HepG2 (cell line): Measurements from ENCODE around the gene ELAVL3. TPM values are rescaled to one million over a fixed set of nuclear protein-coding genes. Genes with fewer than 3 reads are reported as not detected.
"Not testable (repeated sequence)": the region's sequence is repeated elsewhere in the genome, so short reads cannot be mapped to it uniquely, and the experiment has no call there.

Experiments used
- ATAC-seq: fragments of 200-7000 bp; cut with Tn5 transposase; 3 replicates; pipeline ENCODE4 v1.9.1; 2020; ENCODE audit warnings: mild to moderate bottlenecking, moderate library complexity
- BruUV-seq: library from RNA; stranded (reverse); fragments of 400-500 nt; replicated peaks from 2 replicates; lab custom pipeline; 2021; lab: Mats Ljungman, UMichigan
- CTCF ChIA-PET: fragments of 300-600 bp; formaldehyde crosslinking; extraction: SDS; loops from one replicate; lab custom pipeline; 2021; ENCODE audit warnings: low total read pairs, inconsistent platforms, low intra/inter-chr PET ratio; lab: Yijun Ruan, JAX
- POLR2A ChIA-PET: fragments of 350-600 bp; sonication (Branson Sonifier 250); formaldehyde crosslinking; loops from one replicate; lab custom pipeline; 2020; ENCODE audit warnings: antibody characterized with exemption, inconsistent platforms; lab: Yijun Ruan, JAX
- DNase-seq: peaks from one replicate; pipeline ENCODE4 v3.0.0-alpha.2; 2015; ENCODE audit warnings: low spot score
- FAIRE-seq: peaks from 3 replicates; lab custom pipeline; 2011; peaks lifted over from hg19 to GRCh38; lab: Jason Lieb, UNC
- H2AFZ ChIP-seq: one replicate; pipeline ENCODE4 v1.6.1; 2011; ENCODE audit warnings: low read length, inconsistent platforms
- H3K27ac ChIP-seq: fragments of 300-600 bp; 3 replicates; pipeline ENCODE4 v1.8.0; 2011; ENCODE audit warnings: mixed run types, mild to moderate bottlenecking, mixed read lengths, low read length, inconsistent platforms; ENCODE audit not compliant: insufficient read depth; ENCODE audit errors: extremely low read length
- H3K27me3 ChIP-seq, 2 experiments: fragments of 200-600 bp in 1 of 2; 2 replicates in 1 of 2; 3 replicates in 1 of 2; pipeline versions ENCODE4 v1.6.0 to v1.8.0; 2011; ENCODE audit warnings: low read length in 2 of 2, mild to moderate bottlenecking in 2 of 2, moderate library complexity in 2 of 2, inconsistent platforms in 1 of 2; ENCODE audit not compliant: insufficient read depth in 2 of 2, control insufficient read depth in 1 of 2
- H3K36me3 ChIP-seq, 2 experiments: fragments of 200-600 bp in 1 of 2; replicated peaks in 1 of 2; 2 replicates in 1 of 2; 3 replicates in 1 of 2; pipeline versions ENCODE4 v1.5.1 to v1.8.0; 2011; ENCODE audit warnings: low read length in 2 of 2, inconsistent platforms in 1 of 2; ENCODE audit not compliant: insufficient read depth in 2 of 2, control insufficient read depth in 1 of 2
- H3K4me1 ChIP-seq: 2 replicates; pipeline ENCODE4 v1.5.1; 2012; ENCODE audit warnings: low read length, inconsistent platforms; ENCODE audit not compliant: insufficient read depth
- H3K4me2 ChIP-seq: 2 replicates; pipeline ENCODE4 v1.6.0; 2011; ENCODE audit warnings: low read depth, low read length, inconsistent platforms
- H3K4me3 ChIP-seq, 3 experiments: fragments of 200-600 bp in 1 of 3; sonication (generic), shearing (Covaris generic) in 1 of 3; replicated peaks in 1 of 3; 2 replicates each; pipeline ENCODE4 v1.5.1; 2011 to 2016; ENCODE audit warnings: low read length in 3 of 3, inconsistent platforms in 2 of 3, low read depth in 2 of 3, mild to moderate bottlenecking in 2 of 3, control low read depth in 1 of 3, mixed read lengths in 1 of 3; ENCODE audit not compliant: insufficient read depth in 1 of 3
- H3K79me2 ChIP-seq: one replicate; pipeline ENCODE4 v1.6.1; 2011; ENCODE audit warnings: low read length, inconsistent platforms; ENCODE audit not compliant: insufficient read depth
- H3K9ac ChIP-seq: 2 replicates; pipeline ENCODE4 v1.6.0; 2011; ENCODE audit warnings: mild to moderate bottlenecking, low read depth, low read length, inconsistent platforms; ENCODE audit not compliant: insufficient read depth
- H3K9me3 ChIP-seq: 2 replicates; pipeline ENCODE4 v1.5.1; 2012; ENCODE audit warnings: mild to moderate bottlenecking, low read length
- H4K20me1 ChIP-seq: 2 replicates; pipeline ENCODE4 v1.6.0; 2011; ENCODE audit warnings: inconsistent platforms, mild to moderate bottlenecking, low read length, moderate library complexity; ENCODE audit not compliant: insufficient read depth
- ARNT2 ChIP-seq: sonication (generic); formaldehyde crosslinking; IDR thresholded peaks from 2 replicates; pipeline ENCODE4 v1.8.0; 2022; ENCODE audit warnings: mild to moderate bottlenecking, low read depth, missing genetic modification reagents, moderate library complexity
- FOXK1 ChIP-seq: sonication (generic); formaldehyde crosslinking; IDR thresholded peaks from 2 replicates; pipeline ENCODE4 v1.4.0; 2020; ENCODE audit warnings: low read depth, missing genetic modification reagents, borderline replicate concordance
- MIER2 ChIP-seq: IDR thresholded peaks from 2 replicates; pipeline ENCODE4 v1.6.1; 2016; ENCODE audit warnings: missing biosample characterization, missing genetic modification reagents
- TIGD3 ChIP-seq: sonication (generic); formaldehyde crosslinking; IDR thresholded peaks from 2 replicates; pipeline ENCODE4 v1.5.1; 2020; ENCODE audit warnings: mild to moderate bottlenecking, missing genetic modification reagents, borderline replicate concordance
- YEATS4 ChIP-seq: sonication (generic); formaldehyde crosslinking; IDR thresholded peaks from 2 replicates; pipeline ENCODE4 v1.4.0; 2020; ENCODE audit warnings: missing genetic modification reagents, borderline replicate concordance
- ZNF790 ChIP-seq: sonication (generic); formaldehyde crosslinking; IDR thresholded peaks from 2 replicates; pipeline ENCODE4 v1.8.0; 2022; ENCODE audit warnings: missing genetic modification reagents, mild to moderate bottlenecking, borderline replicate concordance
- ZNF800 ChIP-seq: sonication (generic); formaldehyde crosslinking; IDR thresholded peaks from 2 replicates; pipeline ENCODE4 v1.4.0; 2020; ENCODE audit warnings: missing genetic modification reagents
- WGBS: methylation state at CpG from one replicate; pipeline ENCODE4 v1.1.6; 2017; ENCODE audit warnings: low lambda C conversion rate; 5-methylcytosine and 5-hydroxymethylcytosine counted together
- in situ Hi-C: cut with HindIII; loops from 2 replicates; pipeline ENCODE4 v1.10.0; 2017; ENCODE audit warnings: low pct_unique_long_range_greater_than_20kb; ENCODE audit not compliant: extremely low pct_ligation_motif_present
- intact Hi-C: fragments of 100-400 bp; cut with micrococcal nuclease; formaldehyde crosslinking; loops from one replicate; pipeline ENCODE4 v1.10.0; 2022; ENCODE audit not compliant: unreplicated experiment
- polyA plus RNA-seq, 8 experiments: library from polyadenylated mRNA; depleted of rRNA in 3 of 8; stranded (reverse) in 7 of 8; unstranded in 1 of 8; fragments of >200 nt; fragmentation: Illumina TruSeq in 4 of 8; extraction: Trizol in 4 of 8; gene quantifications; 2 replicates each; pipeline versions ENCODE4 v1.2.1 to v1.2.3, GENCODE V29; 2011 to 2016; ENCODE audit warnings: low read depth in 4 of 8, missing spikeins in 1 of 8, mixed read lengths in 1 of 8; ENCODE audit not compliant: insufficient read depth in 1 of 8
- total RNA-seq, 5 experiments: library from RNA; depleted of rRNA; stranded (reverse); fragments of >200 nt; fragmentation: Illumina TruSeq; extraction: Trizol; gene quantifications; 2 replicates each; pipeline ENCODE4 v1.2.3, GENCODE V29; 2016; ENCODE audit warnings: low read depth in 1 of 5

The ELAVL3 gene
- total and polyA plus RNA-seq, 2 of the 13 experiments (the other 11 are each of a cell fraction or from before 2014, with no cell fraction given): 0.03 TPM; not detected in 1

GRCh38 chr19:11468266-11468845 is 12.5 kb downstream of the ELAVL3 start:
- in situ Hi-C loops, H4K20me1 ChIP-seq, H3K36me3 ChIP-seq, H3K4me1 ChIP-seq, FAIRE-seq, H3K27ac ChIP-seq, BruUV-seq, H3K4me2 ChIP-seq, intact Hi-C loops, H3K9ac ChIP-seq, H2AFZ ChIP-seq, ATAC-seq, CTCF ChIA-PET, POLR2A ChIA-PET, H3K4me3 ChIP-seq, H3K9me3 ChIP-seq, H3K27me3 ChIP-seq, H3K79me2 ChIP-seq, DNase-seq: not testable (repeated sequence)
- 17% methylated on average over 8 of the region's 8 CpGs for WGBS

GRCh38 chr19:11465600-11465999 is 15.2 kb downstream of the ELAVL3 start:
- TF ChIP-seq ZNF790 (CRISPR knock-in tag) (no peak), ZNF800 (CRISPR knock-in tag) (no peak), ARNT2 (CRISPR knock-in tag) (no peak), TIGD3 (CRISPR knock-in tag) (no peak), FOXK1 (CRISPR knock-in tag) (no peak), YEATS4 (CRISPR knock-in tag) (no peak), MIER2 (no peak)
- no peaks in the 10 kb centered on the region for H3K79me2 ChIP-seq
- no peak overlapping the region for H2AFZ ChIP-seq
- intact Hi-C loops (no loop called here), in situ Hi-C loops (no loop called here)
- FAIRE-seq (no peak), ATAC-seq (no peak), DNase-seq (no peak)
- H3K4me3 ChIP-seq: no peak overlapping the region
- CTCF ChIA-PET: no interaction called here
- H3K27me3 ChIP-seq: no peaks in the 10 kb centered on the region; a peak in 1 of 5 replicates
- POLR2A ChIA-PET: no interaction called here
- no TSS peak for BruUV-seq
- H3K4me2 ChIP-seq: no peak overlapping the region
- H3K36me3 ChIP-seq: no peaks in the 10 kb centered on the region
- H4K20me1 ChIP-seq: no peaks in the 10 kb centered on the region
- H3K27ac ChIP-seq: no peak overlapping the region
- no peak overlapping the region for H3K9ac ChIP-seq
- no peaks in the 10 kb centered on the region for H3K4me1 ChIP-seq
- no peaks in the 10 kb centered on the region for H3K9me3 ChIP-seq
- 8% methylated on average over 7 of the region's 8 CpGs for WGBS
